WTC11 (cell line): ENCODE data around the gene GPX6. TPM values are rescaled to one million over a fixed set of nuclear protein-coding genes. Genes with fewer than 3 reads are reported as not detected.

Source experiments
- ATAC-seq: fragments of 200-7000 bp; cut with Tn5 transposase; 2 replicates; pipeline ENCODE4 v1.10.0; 2021; ENCODE audit warnings: mild to moderate bottlenecking, moderate library complexity
- CTCF ChIA-PET: fragments of 300-600 bp; sonication (Branson Sonifier 250); formaldehyde crosslinking; loops from one replicate; lab custom pipeline; 2021; ENCODE audit warnings: antibody characterized with exemption; lab: Charles Lee
- POLR2A ChIA-PET: fragments of 350-600 bp; sonication (Branson Sonifier 250); formaldehyde crosslinking; loops from one replicate; lab custom pipeline; 2021; ENCODE audit warnings: antibody characterized with exemption; lab: Charles Lee
- DNase-seq: peaks from one replicate; pipeline ENCODE4 v3.0.0; 2021; ENCODE audit warnings: low spot score
- H3K27ac Mint-ChIP-seq: 2 replicates; pipeline ENCODE4 v1.8.0; 2021; ENCODE audit warnings: mixed read lengths
- H3K27me3 Mint-ChIP-seq: 2 replicates; pipeline ENCODE4 v1.8.0; 2021; ENCODE audit warnings: low read depth, mild to moderate bottlenecking, moderate library complexity, mixed read lengths
- H3K36me3 Mint-ChIP-seq: 2 replicates; pipeline ENCODE4 v1.8.0; 2021; ENCODE audit warnings: mixed read lengths
- H3K4me1 Mint-ChIP-seq: 2 replicates; pipeline ENCODE4 v1.8.0; 2022; ENCODE audit warnings: mixed read lengths
- H3K4me3 Mint-ChIP-seq: 2 replicates; pipeline ENCODE4 v1.8.0; 2021; ENCODE audit warnings: mild to moderate bottlenecking, moderate library complexity, mixed read lengths
- H3K9me3 Mint-ChIP-seq: 2 replicates; pipeline ENCODE4 v1.8.0; 2021; ENCODE audit warnings: mixed read lengths
- ELF4 ChIP-seq: sonication (generic); formaldehyde crosslinking; IDR thresholded peaks from 2 replicates; pipeline ENCODE4 v1.8.1; 2022; ENCODE audit warnings: low read depth, mild to moderate bottlenecking, moderate library complexity, missing genetic modification reagents
- FOXJ3 ChIP-seq: sonication (generic); formaldehyde crosslinking; IDR thresholded peaks from 2 replicates; pipeline ENCODE4 v1.9.0; 2021; ENCODE audit warnings: missing genetic modification reagents, mild to moderate bottlenecking, borderline replicate concordance
- FOXK1 ChIP-seq: sonication (generic); formaldehyde crosslinking; IDR thresholded peaks from 2 replicates; pipeline ENCODE4 v1.8.0; 2022; ENCODE audit warnings: mild to moderate bottlenecking, moderate library complexity, missing genetic modification reagents
- FOXP1 ChIP-seq: sonication (generic); formaldehyde crosslinking; IDR thresholded peaks from 2 replicates; pipeline ENCODE4 v1.8.0; 2022; ENCODE audit warnings: missing genetic modification reagents, mild to moderate bottlenecking, moderate library complexity, borderline replicate concordance
- FOXP4 ChIP-seq: sonication (generic); formaldehyde crosslinking; IDR thresholded peaks from 2 replicates; pipeline ENCODE4 v1.8.0; 2022; ENCODE audit warnings: mild to moderate bottlenecking, missing genetic modification reagents
- GABPB1 ChIP-seq: sonication (generic); formaldehyde crosslinking; IDR thresholded peaks from 2 replicates; pipeline ENCODE4 v1.8.1; 2023; ENCODE audit warnings: mild to moderate bottlenecking, missing genetic modification reagents
- PRRX2 ChIP-seq: fragments of 250-450 bp; sonication (Bioruptor Pico); IDR thresholded peaks from 2 replicates; pipeline ENCODE4 v1.8.0; 2021; ENCODE audit warnings: mild to moderate bottlenecking
- RORB ChIP-seq: fragments of 250-450 bp; sonication (Bioruptor Pico); IDR thresholded peaks from 2 replicates; pipeline ENCODE4 v1.9.0; 2021; ENCODE audit warnings: mild to moderate bottlenecking
- SOX15 ChIP-seq: fragments of 250-450 bp; sonication (Bioruptor Pico); IDR thresholded peaks from 2 replicates; pipeline ENCODE4 v1.9.0; 2021; ENCODE audit warnings: mild to moderate bottlenecking
- TEAD1 ChIP-seq: sonication (generic); formaldehyde crosslinking; IDR thresholded peaks from 2 replicates; pipeline ENCODE4 v1.8.0; 2022; ENCODE audit warnings: mild to moderate bottlenecking, missing genetic modification reagents
- TEAD4 ChIP-seq: sonication (generic); formaldehyde crosslinking; IDR thresholded peaks from 2 replicates; pipeline ENCODE4 v1.8.0; 2022; ENCODE audit warnings: mild to moderate bottlenecking, missing genetic modification reagents
- USF2 ChIP-seq: sonication (generic); formaldehyde crosslinking; IDR thresholded peaks from 2 replicates; pipeline ENCODE4 v1.8.1; 2023; ENCODE audit warnings: mild to moderate bottlenecking, missing genetic modification reagents, moderate library complexity
- ZNF263 ChIP-seq: sonication (generic); formaldehyde crosslinking; IDR thresholded peaks from 2 replicates; pipeline ENCODE4 v1.8.1; 2022; ENCODE audit warnings: low read depth, mild to moderate bottlenecking, moderate library complexity, missing genetic modification reagents
- ZNF671 ChIP-seq: fragments of 250-450 bp; sonication (Bioruptor Pico); IDR thresholded peaks from 2 replicates; pipeline ENCODE4 v1.8.0; 2021; ENCODE audit warnings: mild to moderate bottlenecking
- total RNA-seq: library from RNA; stranded (reverse); gene quantifications from 3 replicates; pipeline ENCODE4 v1.2.3, GENCODE V29; 2021
- TF ChIP-seq, protein P1 (sequence below): sonication (generic); formaldehyde crosslinking; IDR thresholded peaks from 2 replicates; pipeline ENCODE4 v1.8.0; 2022; ENCODE audit warnings: mild to moderate bottlenecking, missing genetic modification reagents
- TF ChIP-seq, protein P2 (sequence below): sonication (generic); formaldehyde crosslinking; IDR thresholded peaks from 2 replicates; pipeline ENCODE4 v1.8.1; 2022; ENCODE audit warnings: mild to moderate bottlenecking, missing genetic modification reagents, moderate library complexity, borderline replicate concordance
- TF ChIP-seq, protein P3 (sequence below): sonication (generic); formaldehyde crosslinking; IDR thresholded peaks from 2 replicates; pipeline ENCODE4 v1.8.1; 2023; ENCODE audit warnings: mild to moderate bottlenecking, missing genetic modification reagents, borderline replicate concordance
- TF ChIP-seq, protein P4 (sequence below): sonication (generic); formaldehyde crosslinking; IDR thresholded peaks from 2 replicates; pipeline ENCODE4 v1.8.0; 2023; ENCODE audit warnings: missing genetic modification reagents, mild to moderate bottlenecking, borderline replicate concordance

The GPX6 gene
- total RNA-seq, 1 experiment from 2014 or later, result not detected

DNA sequence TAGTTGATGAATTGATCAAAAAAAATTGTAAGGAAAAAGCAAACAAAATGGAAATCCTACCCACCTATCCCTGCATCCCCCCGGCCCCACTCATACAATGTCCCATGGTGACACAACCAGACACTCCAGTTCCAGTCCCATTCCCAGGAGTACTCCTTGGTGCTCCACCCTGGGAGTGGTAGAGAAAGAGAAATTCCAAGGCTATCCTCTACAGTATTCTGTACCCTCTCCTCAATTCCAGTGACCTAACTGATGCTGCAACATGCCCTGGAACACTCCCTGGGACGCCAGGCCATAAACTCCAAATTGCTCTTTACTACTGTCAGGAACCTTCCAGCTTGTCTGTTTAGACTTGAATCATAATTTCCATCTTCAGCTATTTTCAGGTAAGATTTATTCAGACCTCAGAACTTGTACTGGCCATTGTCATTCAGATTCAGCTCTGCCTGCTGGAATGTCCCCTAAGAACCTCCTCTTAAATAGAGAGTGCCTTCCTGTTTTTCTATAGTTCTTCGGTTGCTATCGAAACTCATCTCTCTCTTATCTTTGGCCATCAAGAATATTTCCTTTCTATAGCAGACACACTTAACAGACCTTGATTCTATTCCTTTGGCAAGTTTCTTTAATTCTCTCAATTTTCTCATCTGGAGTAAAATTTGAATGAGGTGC is 8.7 kb downstream of the GPX6 start:
- TF ChIP-seq FOXJ3 (CRISPR knock-in tag), result no peak
- no peak for TF ChIP-seq SOX15 (CRISPR knock-in tag)
- TF ChIP-seq, protein P1, sequence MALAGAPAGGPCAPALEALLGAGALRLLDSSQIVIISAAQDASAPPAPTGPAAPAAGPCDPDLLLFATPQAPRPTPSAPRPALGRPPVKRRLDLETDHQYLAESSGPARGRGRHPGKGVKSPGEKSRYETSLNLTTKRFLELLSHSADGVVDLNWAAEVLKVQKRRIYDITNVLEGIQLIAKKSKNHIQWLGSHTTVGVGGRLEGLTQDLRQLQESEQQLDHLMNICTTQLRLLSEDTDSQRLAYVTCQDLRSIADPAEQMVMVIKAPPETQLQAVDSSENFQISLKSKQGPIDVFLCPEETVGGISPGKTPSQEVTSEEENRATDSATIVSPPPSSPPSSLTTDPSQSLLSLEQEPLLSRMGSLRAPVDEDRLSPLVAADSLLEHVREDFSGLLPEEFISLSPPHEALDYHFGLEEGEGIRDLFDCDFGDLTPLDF (CRISPR knock-in tag), result no peak
- TF ChIP-seq, protein P2, sequence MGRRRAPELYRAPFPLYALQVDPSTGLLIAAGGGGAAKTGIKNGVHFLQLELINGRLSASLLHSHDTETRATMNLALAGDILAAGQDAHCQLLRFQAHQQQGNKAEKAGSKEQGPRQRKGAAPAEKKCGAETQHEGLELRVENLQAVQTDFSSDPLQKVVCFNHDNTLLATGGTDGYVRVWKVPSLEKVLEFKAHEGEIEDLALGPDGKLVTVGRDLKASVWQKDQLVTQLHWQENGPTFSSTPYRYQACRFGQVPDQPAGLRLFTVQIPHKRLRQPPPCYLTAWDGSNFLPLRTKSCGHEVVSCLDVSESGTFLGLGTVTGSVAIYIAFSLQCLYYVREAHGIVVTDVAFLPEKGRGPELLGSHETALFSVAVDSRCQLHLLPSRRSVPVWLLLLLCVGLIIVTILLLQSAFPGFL (CRISPR knock-in tag), result no peak
- TF ChIP-seq TEAD4 (CRISPR knock-in tag), result no peak
- TF ChIP-seq, protein P3, sequence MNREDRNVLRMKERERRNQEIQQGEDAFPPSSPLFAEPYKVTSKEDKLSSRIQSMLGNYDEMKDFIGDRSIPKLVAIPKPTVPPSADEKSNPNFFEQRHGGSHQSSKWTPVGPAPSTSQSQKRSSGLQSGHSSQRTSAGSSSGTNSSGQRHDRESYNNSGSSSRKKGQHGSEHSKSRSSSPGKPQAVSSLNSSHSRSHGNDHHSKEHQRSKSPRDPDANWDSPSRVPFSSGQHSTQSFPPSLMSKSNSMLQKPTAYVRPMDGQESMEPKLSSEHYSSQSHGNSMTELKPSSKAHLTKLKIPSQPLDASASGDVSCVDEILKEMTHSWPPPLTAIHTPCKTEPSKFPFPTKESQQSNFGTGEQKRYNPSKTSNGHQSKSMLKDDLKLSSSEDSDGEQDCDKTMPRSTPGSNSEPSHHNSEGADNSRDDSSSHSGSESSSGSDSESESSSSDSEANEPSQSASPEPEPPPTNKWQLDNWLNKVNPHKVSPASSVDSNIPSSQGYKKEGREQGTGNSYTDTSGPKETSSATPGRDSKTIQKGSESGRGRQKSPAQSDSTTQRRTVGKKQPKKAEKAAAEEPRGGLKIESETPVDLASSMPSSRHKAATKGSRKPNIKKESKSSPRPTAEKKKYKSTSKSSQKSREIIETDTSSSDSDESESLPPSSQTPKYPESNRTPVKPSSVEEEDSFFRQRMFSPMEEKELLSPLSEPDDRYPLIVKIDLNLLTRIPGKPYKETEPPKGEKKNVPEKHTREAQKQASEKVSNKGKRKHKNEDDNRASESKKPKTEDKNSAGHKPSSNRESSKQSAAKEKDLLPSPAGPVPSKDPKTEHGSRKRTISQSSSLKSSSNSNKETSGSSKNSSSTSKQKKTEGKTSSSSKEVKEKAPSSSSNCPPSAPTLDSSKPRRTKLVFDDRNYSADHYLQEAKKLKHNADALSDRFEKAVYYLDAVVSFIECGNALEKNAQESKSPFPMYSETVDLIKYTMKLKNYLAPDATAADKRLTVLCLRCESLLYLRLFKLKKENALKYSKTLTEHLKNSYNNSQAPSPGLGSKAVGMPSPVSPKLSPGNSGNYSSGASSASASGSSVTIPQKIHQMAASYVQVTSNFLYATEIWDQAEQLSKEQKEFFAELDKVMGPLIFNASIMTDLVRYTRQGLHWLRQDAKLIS (CRISPR knock-in tag), result no peak
- TF ChIP-seq, protein P4, sequence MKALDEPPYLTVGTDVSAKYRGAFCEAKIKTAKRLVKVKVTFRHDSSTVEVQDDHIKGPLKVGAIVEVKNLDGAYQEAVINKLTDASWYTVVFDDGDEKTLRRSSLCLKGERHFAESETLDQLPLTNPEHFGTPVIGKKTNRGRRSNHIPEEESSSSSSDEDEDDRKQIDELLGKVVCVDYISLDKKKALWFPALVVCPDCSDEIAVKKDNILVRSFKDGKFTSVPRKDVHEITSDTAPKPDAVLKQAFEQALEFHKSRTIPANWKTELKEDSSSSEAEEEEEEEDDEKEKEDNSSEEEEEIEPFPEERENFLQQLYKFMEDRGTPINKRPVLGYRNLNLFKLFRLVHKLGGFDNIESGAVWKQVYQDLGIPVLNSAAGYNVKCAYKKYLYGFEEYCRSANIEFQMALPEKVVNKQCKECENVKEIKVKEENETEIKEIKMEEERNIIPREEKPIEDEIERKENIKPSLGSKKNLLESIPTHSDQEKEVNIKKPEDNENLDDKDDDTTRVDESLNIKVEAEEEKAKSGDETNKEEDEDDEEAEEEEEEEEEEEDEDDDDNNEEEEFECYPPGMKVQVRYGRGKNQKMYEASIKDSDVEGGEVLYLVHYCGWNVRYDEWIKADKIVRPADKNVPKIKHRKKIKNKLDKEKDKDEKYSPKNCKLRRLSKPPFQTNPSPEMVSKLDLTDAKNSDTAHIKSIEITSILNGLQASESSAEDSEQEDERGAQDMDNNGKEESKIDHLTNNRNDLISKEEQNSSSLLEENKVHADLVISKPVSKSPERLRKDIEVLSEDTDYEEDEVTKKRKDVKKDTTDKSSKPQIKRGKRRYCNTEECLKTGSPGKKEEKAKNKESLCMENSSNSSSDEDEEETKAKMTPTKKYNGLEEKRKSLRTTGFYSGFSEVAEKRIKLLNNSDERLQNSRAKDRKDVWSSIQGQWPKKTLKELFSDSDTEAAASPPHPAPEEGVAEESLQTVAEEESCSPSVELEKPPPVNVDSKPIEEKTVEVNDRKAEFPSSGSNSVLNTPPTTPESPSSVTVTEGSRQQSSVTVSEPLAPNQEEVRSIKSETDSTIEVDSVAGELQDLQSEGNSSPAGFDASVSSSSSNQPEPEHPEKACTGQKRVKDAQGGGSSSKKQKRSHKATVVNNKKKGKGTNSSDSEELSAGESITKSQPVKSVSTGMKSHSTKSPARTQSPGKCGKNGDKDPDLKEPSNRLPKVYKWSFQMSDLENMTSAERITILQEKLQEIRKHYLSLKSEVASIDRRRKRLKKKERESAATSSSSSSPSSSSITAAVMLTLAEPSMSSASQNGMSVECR (CRISPR knock-in tag), result no peak
- TF ChIP-seq TEAD1 (CRISPR knock-in tag), result no peak
- no peak for TF ChIP-seq FOXP4 (CRISPR knock-in tag)
- no peak for TF ChIP-seq ZNF671 (CRISPR knock-in tag)
- H3K4me3 Mint-ChIP-seq, result no peak overlapping the region; the same call in 1 of the 2 replicates
- ChIA-PET POLR2A (no interaction called here), CTCF (interaction anchor here (0.7 to 1.8 kb wide), 2 partner anchors 35 to 378 kb away, joined by 3 to 12 read pairs; no protein-coding TSS in a partner anchor)
- no peak for DNase-seq
- peak; percentile 69 for ATAC-seq
- H3K27me3 Mint-ChIP-seq, result no peaks in the 10 kb centered on the region
- H3K36me3 Mint-ChIP-seq, result no peaks in the 10 kb centered on the region
- peak overlapping the region; percentile 82 for H3K27ac Mint-ChIP-seq
- H3K9me3 Mint-ChIP-seq, result peaks cover 6% of the 10 kb centered on the region; the same call in 1 of the 2 replicates
- peaks cover 24% of the 10 kb centered on the region for H3K4me1 Mint-ChIP-seq

- no peaks in the 10 kb centered on the region for H3K27me3 Mint-ChIP-seq
- H3K36me3 Mint-ChIP-seq, result peaks cover 4% of the 10 kb centered on the region; the same call in 1 of the 2 replicates
- POLR2A ChIA-PET, result no interaction called here
- no peak overlapping the region for H3K4me3 Mint-ChIP-seq
- no peak overlapping the region for H3K27ac Mint-ChIP-seq
- ATAC-seq, result no peak
- H3K9me3 Mint-ChIP-seq, result peaks cover 4% of the 10 kb centered on the region; the same call in 1 of the 2 replicates
- CTCF ChIA-PET, result interaction anchor here (1.8 kb wide), 1 partner anchor 37 kb away, joined by 12 read pairs; no protein-coding TSS in a partner anchor
- DNase-seq, result no peak
- peaks cover 21% of the 10 kb centered on the region for H3K4me1 Mint-ChIP-seq
- no peak for TF ChIP-seq PRRX2
- no peak for TF ChIP-seq RORB (CRISPR knock-in tag)
- no peak for TF ChIP-seq FOXP1 (CRISPR knock-in tag)
- TF ChIP-seq USF2 (CRISPR knock-in tag), result no peak
- TF ChIP-seq FOXJ3 (CRISPR knock-in tag), result no peak
- TF ChIP-seq FOXK1 (CRISPR knock-in tag), result no peak
- TF ChIP-seq ZNF671 (CRISPR knock-in tag), result no peak
- TF ChIP-seq ELF4, result no peak
- TF ChIP-seq ZNF263 (CRISPR knock-in tag), result no peak
- TF ChIP-seq GABPB1 (CRISPR knock-in tag), result no peak
Observed at GRCh38 chr6:28505733-28506132, 9.9 kb downstream of the GPX6 start.
